C4-2B (cell line): ENCODE data around the gene SLC39A11.

Experiments
- H3K27ac ChIP-seq: fragments of 450-650 bp; 2 replicates; pipeline ENCODE4 v1.5.1; 2017
- ZFX ChIP-seq: fragments of 450-650 bp; IDR thresholded peaks from 2 replicates; pipeline ENCODE4 v1.6.1; 2017
- TF ChIP-seq, protein P1 (sequence below): fragments of 450-650 bp; conservative IDR thresholded peaks from 2 replicates; pipeline ENCODE4 v1.5.1; 2017; ENCODE audit warnings: mild to moderate bottlenecking

SLC39A11 gene

DNA sequence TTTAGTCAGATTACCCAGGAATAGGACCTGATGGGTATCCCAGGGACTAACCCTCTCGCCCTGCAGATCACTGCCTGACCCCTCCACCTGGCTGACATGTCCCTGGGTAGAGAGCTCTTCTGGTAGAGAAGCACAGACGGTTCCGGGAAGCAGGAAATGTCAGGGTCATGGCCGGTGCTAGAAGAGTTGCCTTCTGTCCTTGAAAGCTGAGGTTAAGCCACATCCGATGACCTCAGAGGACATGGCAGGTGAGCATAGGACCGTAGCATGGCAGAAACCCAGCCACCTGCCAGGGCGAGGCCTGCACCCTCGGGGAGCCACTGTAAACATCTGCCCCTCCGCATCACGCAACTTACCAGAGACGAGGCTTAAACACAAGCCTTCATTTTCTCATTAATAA is 488.0 kb downstream of the SLC39A11 start:
- no peak overlapping the region for H3K27ac ChIP-seq
- TF ChIP-seq ZFX = no peak
- TF ChIP-seq, protein P1, sequence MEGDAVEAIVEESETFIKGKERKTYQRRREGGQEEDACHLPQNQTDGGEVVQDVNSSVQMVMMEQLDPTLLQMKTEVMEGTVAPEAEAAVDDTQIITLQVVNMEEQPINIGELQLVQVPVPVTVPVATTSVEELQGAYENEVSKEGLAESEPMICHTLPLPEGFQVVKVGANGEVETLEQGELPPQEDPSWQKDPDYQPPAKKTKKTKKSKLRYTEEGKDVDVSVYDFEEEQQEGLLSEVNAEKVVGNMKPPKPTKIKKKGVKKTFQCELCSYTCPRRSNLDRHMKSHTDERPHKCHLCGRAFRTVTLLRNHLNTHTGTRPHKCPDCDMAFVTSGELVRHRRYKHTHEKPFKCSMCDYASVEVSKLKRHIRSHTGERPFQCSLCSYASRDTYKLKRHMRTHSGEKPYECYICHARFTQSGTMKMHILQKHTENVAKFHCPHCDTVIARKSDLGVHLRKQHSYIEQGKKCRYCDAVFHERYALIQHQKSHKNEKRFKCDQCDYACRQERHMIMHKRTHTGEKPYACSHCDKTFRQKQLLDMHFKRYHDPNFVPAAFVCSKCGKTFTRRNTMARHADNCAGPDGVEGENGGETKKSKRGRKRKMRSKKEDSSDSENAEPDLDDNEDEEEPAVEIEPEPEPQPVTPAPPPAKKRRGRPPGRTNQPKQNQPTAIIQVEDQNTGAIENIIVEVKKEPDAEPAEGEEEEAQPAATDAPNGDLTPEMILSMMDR = no peak

GRCh38 chr17:72603420-72604242 is 488.9 kb downstream of the SLC39A11 start:
- no peak overlapping the region for H3K27ac ChIP-seq
- TF ChIP-seq, protein P1 = no peak
- TF ChIP-seq ZFX = no peak

GRCh38 chr17:72602517-72603419 is 489.7 kb downstream of the SLC39A11 start:
- TF ChIP-seq, protein P1 = no peak
- no peak for TF ChIP-seq ZFX

GRCh38 chr17:72600934-72601333 is 491.6 kb downstream of the SLC39A11 start:
- TF ChIP-seq ZFX = no peak
- TF ChIP-seq, protein P1 = no peak
- H3K27ac ChIP-seq = no peak overlapping the region

More at GRCh38 chr17:72602517-72603419, 489.7 kb downstream of the SLC39A11 start:
- H3K27ac ChIP-seq = no peak overlapping the region

DNA sequence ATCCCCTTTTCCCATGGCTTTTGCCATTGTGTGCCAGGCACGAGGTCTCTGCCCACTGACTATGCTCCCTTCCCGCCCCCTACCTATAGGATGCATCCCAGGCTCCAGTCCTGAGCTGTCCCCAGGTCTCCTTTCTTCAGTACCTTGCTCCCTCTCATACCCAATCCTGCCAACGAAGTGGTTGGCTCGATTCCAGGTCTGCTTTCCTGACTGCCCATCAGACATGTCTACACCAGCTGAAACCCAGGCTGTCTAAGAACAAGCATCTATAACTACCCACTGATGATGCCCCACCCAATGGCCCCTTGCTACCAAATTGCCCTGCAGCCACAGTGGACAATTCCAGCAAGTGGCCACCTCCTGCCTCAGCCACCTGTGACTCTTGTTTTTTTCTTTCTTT is 492.6 kb downstream of the SLC39A11 start:
- no peak for TF ChIP-seq ZFX
- TF ChIP-seq, protein P1 = no peak
- H3K27ac ChIP-seq = no peak overlapping the region

DNA sequence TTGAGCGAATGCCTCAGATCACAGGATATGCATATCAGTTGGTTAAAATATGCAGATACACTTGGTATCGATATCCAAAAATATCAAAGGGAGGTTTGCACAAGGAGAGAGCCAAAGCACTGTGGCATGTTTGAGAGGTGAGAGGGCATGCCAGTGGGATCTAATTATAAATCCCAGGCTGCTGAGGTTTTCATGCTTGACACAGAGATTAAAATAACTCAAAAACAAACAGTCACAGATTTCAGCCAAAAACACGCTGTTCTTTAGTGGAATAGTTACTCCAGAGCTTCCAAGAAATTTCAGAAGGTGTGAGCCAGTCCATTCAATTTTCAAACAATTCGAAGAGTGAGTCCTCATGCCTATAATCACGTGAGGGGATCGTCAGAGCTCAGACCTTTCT is 493.8 kb downstream of the SLC39A11 start:
- TF ChIP-seq ZFX = no peak
- TF ChIP-seq, protein P1 = no peak
- H3K27ac ChIP-seq = no peak overlapping the region
